MM.1S (cell line): ENCODE data around the gene PABPC3.

Source experiments
- DNase-seq: peaks from one replicate; pipeline ENCODE4 v3.0.0-alpha.2; 2015
- H2AFZ ChIP-seq: fragments of 300-600 bp; sonication (generic); 2 replicates; pipeline ENCODE4 v1.6.0; 2016; ENCODE audit warnings: antibody characterized with exemption, low read length
- H3F3A ChIP-seq: fragments of 300-600 bp; sonication (generic); 2 replicates; pipeline ENCODE4 v1.6.1; 2016; ENCODE audit warnings: mild to moderate bottlenecking, antibody characterized with exemption, low read length, moderate library complexity, mixed read lengths; ENCODE audit not compliant: insufficient read depth
- H3K27ac ChIP-seq: fragments of 300-600 bp; sonication (generic); 2 replicates; pipeline ENCODE4 v1.5.1; 2016; ENCODE audit warnings: mild to moderate bottlenecking, low read length
- H3K27me3 ChIP-seq: fragments of 300-600 bp; sonication (generic); replicated peaks from 2 replicates; pipeline ENCODE4 v1.6.0; 2016; ENCODE audit warnings: low read length; ENCODE audit not compliant: insufficient read depth
- H3K36me3 ChIP-seq: fragments of 300-600 bp; sonication (generic); replicated peaks from 2 replicates; pipeline ENCODE4 v1.6.1; 2016; ENCODE audit warnings: mild to moderate bottlenecking, low read length, mixed read lengths; ENCODE audit not compliant: insufficient read depth
- H3K4me1 ChIP-seq: fragments of 300-600 bp; sonication (generic); 2 replicates; pipeline ENCODE4 v1.6.1; 2016; ENCODE audit warnings: low read length, mixed read lengths
- H3K4me2 ChIP-seq: fragments of 300-600 bp; sonication (generic); 2 replicates; pipeline ENCODE4 v1.6.0; 2016; ENCODE audit warnings: low read depth, low read length
- H3K4me3 ChIP-seq: fragments of 300-600 bp; sonication (generic); 2 replicates; pipeline ENCODE4 v1.5.1; 2016; ENCODE audit warnings: low read length, mixed read lengths
- H3K79me2 ChIP-seq: fragments of 300-600 bp; sonication (generic); 2 replicates; pipeline ENCODE4 v1.6.1; 2016; ENCODE audit warnings: mixed run types, low read length, mixed read lengths
- H3K9ac ChIP-seq: fragments of 300-600 bp; sonication (generic); 2 replicates; pipeline ENCODE4 v1.6.1; 2016; ENCODE audit warnings: low read length, mixed read lengths
- H3K9me2 ChIP-seq: fragments of 300-600 bp; sonication (generic); replicated peaks from 2 replicates; pipeline ENCODE4 v1.6.1; 2016; ENCODE audit warnings: mild to moderate bottlenecking, low read length, mixed read lengths; ENCODE audit not compliant: insufficient read depth
- H3K9me3 ChIP-seq: fragments of 300-600 bp; sonication (generic); replicated peaks from 2 replicates; pipeline ENCODE4 v1.6.1; 2016; ENCODE audit warnings: mild to moderate bottlenecking, low read length, mixed read lengths; ENCODE audit not compliant: insufficient read depth
- H4K20me1 ChIP-seq: fragments of 300-600 bp; sonication (generic); 2 replicates; pipeline ENCODE4 v1.6.1; 2016; ENCODE audit warnings: mild to moderate bottlenecking, low read length, moderate library complexity, mixed read lengths; ENCODE audit not compliant: insufficient read depth
- CTCF ChIP-seq: fragments of 300-600 bp; sonication (generic); IDR thresholded peaks from 2 replicates; pipeline ENCODE4 v1.5.1; 2016; ENCODE audit warnings: antibody characterized with exemption, low read length, mixed read lengths
- EZH2 ChIP-seq: fragments of 300-600 bp; sonication (generic); optimal IDR thresholded peaks from 2 replicates; pipeline ENCODE3; 2017; ENCODE audit warnings: low read depth, mild to moderate bottlenecking, antibody characterized with exemption, low read length, mixed read lengths
- EZH2phosphoT487 ChIP-seq: fragments of 300-600 bp; sonication (generic); IDR thresholded peaks from 2 replicates; pipeline ENCODE4 v1.6.1; 2018; ENCODE audit warnings: antibody characterized with exemption, low read length

Gene PABPC3

GRCh38 chr13:25051065-25051464 lies 44.9 kb upstream of the PABPC3 start:
- no peaks in the 10 kb centered on the region for H3F3A ChIP-seq
- H3K36me3 ChIP-seq: no peaks in the 10 kb centered on the region
- H3K4me2 ChIP-seq: no peak overlapping the region
- no peaks in the 10 kb centered on the region; the same call in 1 of the 2 replicates for H3K27me3 ChIP-seq
- H2AFZ ChIP-seq: no peak overlapping the region
- no peak for DNase-seq
- no peaks in the 10 kb centered on the region for H3K4me1 ChIP-seq
- no peak overlapping the region for H3K27ac ChIP-seq
- no peaks in the 10 kb centered on the region for H4K20me1 ChIP-seq
- no peak overlapping the region for H3K4me3 ChIP-seq
- H3K9ac ChIP-seq: no peak overlapping the region
- H3K9me2 ChIP-seq: no peaks in the 10 kb centered on the region
- H3K9me3 ChIP-seq: no peaks in the 10 kb centered on the region
- TF ChIP-seq EZH2phosphoT487 (no peak), CTCF (no peak), EZH2 (no peak)
- no peaks in the 10 kb centered on the region for H3K79me2 ChIP-seq

GRCh38 chr13:25059166-25059565 lies 36.8 kb upstream of the PABPC3 start:
- Histone ChIP-seq H2AFZ (no peak overlapping the region), H3K4me1 (no peaks in the 10 kb centered on the region), H4K20me1 (no peaks in the 10 kb centered on the region), H3K27ac (no peak overlapping the region), H3K4me3 (no peak overlapping the region), H3K27me3 (no peaks in the 10 kb centered on the region), H3K9me2 (no peaks in the 10 kb centered on the region), H3K79me2 (no peaks in the 10 kb centered on the region), H3K36me3 (no peaks in the 10 kb centered on the region), H3K9ac (no peak overlapping the region), H3F3A (no peaks in the 10 kb centered on the region), H3K4me2 (no peak overlapping the region), H3K9me3 (no peaks in the 10 kb centered on the region)
- no peak for DNase-seq
- TF ChIP-seq EZH2: no peak
- TF ChIP-seq EZH2phosphoT487: no peak
- TF ChIP-seq CTCF: no peak

DNA sequence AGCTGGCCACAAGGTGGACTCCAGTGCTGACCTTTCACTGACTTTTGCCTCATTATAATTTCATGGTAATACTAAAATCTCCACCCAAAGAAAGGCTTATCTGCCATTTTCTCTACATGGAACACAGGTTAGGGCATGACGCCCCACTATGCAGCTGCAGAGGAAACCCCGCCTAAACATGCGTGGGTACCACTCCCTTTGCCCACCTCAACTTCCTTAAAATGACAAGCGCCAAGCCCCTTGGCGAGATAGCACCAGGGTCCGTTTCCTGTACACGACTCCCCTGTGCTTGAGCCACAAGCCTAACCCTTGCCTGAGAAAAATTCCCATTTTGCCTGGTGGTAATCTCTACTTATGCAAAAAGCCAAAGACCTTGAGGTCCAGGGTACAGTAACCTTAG lies 36.0 kb upstream of the PABPC3 start:
- H2AFZ ChIP-seq: no peak overlapping the region
- no peak overlapping the region for H3K4me2 ChIP-seq
- no peaks in the 10 kb centered on the region for H3K4me1 ChIP-seq
- no peaks in the 10 kb centered on the region for H3F3A ChIP-seq
- H3K79me2 ChIP-seq: no peaks in the 10 kb centered on the region
- no peaks in the 10 kb centered on the region for H3K27me3 ChIP-seq
- no peaks in the 10 kb centered on the region for H3K9me3 ChIP-seq
- no peaks in the 10 kb centered on the region for H3K9me2 ChIP-seq
- H3K36me3 ChIP-seq: no peaks in the 10 kb centered on the region
- no peak overlapping the region for H3K9ac ChIP-seq
- H3K4me3 ChIP-seq: no peak overlapping the region
- H3K27ac ChIP-seq: no peak overlapping the region
- TF ChIP-seq EZH2 (no peak), CTCF (no peak), EZH2phosphoT487 (no peak)
- no peaks in the 10 kb centered on the region for H4K20me1 ChIP-seq
- DNase-seq: no peak
